Heart left ventricle (tissue), 16 donors: ENCODE data around the gene COMTD1. TPM values are rescaled to one million over a fixed set of nuclear protein-coding genes. Genes with fewer than 3 reads are reported as not detected.
A peak's percentile ranks its signal among the peaks of the same experiment; 100 is the strongest.

Experiments used
- ATAC-seq, 4 donors: fragments of 200-7000 bp; cut with Tn5 transposase; one replicate each; pipeline ENCODE4 v1.9.1; 2020 to 2022; ENCODE audit warnings: moderate library complexity in 4 of 4, mild to moderate bottlenecking in 3 of 4, moderate number of reproducible peaks in 1 of 4
- DNase-seq, 5 donors: peaks; one replicate each; pipeline ENCODE4 v3.0.0-alpha.2; 2020
- H3K27ac ChIP-seq, 12 donors: fragments of 200-600 bp; sonication (generic) in 4 of 12; one replicate each; pipeline versions ENCODE4 v1.5.0 to v1.8.0; 2016 to 2022; ENCODE audit warnings: mild to moderate bottlenecking in 2 of 12
- H3K27me3 ChIP-seq, 9 donors: fragments of 200-600 bp; sonication (generic) in 2 of 9; one replicate each; pipeline versions ENCODE4 v1.5.1 to v1.8.0; 2016 to 2022; ENCODE audit warnings: mild to moderate bottlenecking in 3 of 9
- H3K36me3 ChIP-seq, 9 donors: fragments of 200-600 bp; sonication (generic) in 2 of 9; one replicate each; pipeline versions ENCODE4 v1.5.0 to v1.8.0; 2018 to 2022; ENCODE audit warnings: mild to moderate bottlenecking in 2 of 9
- H3K4me1 ChIP-seq, 12 donors: fragments of 200-600 bp; sonication (generic) in 4 of 12; one replicate each; pipeline versions ENCODE4 v1.5.0 to v1.8.0; 2016 to 2022; ENCODE audit warnings: mild to moderate bottlenecking in 3 of 12
- H3K4me3 ChIP-seq, 12 donors: fragments of 200-600 bp; sonication (generic) in 4 of 12; one replicate each; pipeline versions ENCODE4 v1.5.0 to v1.8.0; 2017 to 2022; ENCODE audit warnings: mild to moderate bottlenecking in 9 of 12, moderate library complexity in 4 of 12
- H3K9me3 ChIP-seq, 12 donors: fragments of 200-600 bp; sonication (generic) in 4 of 12; one replicate each; pipeline versions ENCODE4 v1.5.0 to v1.8.0; 2016 to 2022; ENCODE audit warnings: mild to moderate bottlenecking in 1 of 12
- CTCF ChIP-seq, 12 donors: fragments of 200-600 bp; sonication (generic) in 4 of 12; IDR thresholded peaks; one replicate each; pipeline versions ENCODE4 v1.5.0 to v1.8.0; 2018 to 2022; ENCODE audit warnings: antibody characterized with exemption in 12 of 12, mild to moderate bottlenecking in 5 of 12
- POLR2A ChIP-seq, 2 donors: fragments of 450-650 bp; IDR thresholded peaks; one replicate each; pipeline ENCODE4 v1.6.1; 2017; ENCODE audit warnings: antibody characterized with exemption in 2 of 2, mild to moderate bottlenecking in 2 of 2, moderate library complexity in 2 of 2
- WGBS, 4 donors: extraction: QIAGEN DNeasy Blood & Tissue Kit in 2 of 4; methylation state at CpG; one replicate each; pipeline versions ENCODE4 v1.1.5 to v1.1.7; 2013 to 2018; 5-methylcytosine and 5-hydroxymethylcytosine counted together
- intact Hi-C, 10 donors: fragments of 100-400 bp; cut with DNase I; formaldehyde crosslinking; loops; one replicate each; pipeline versions ENCODE4 v1.11.1 to v1.14.2; 2022
- polyA plus RNA-seq, 2 donors: library from polyadenylated mRNA; stranded (reverse); fragments of 200-250 nt; gene quantifications; one replicate each; pipeline ENCODE4 v1.2.3, GENCODE V29; 2013
- total RNA-seq, 9 donors: library from RNA; depleted of rRNA in 2 of 9; stranded (reverse); fragments of >200 nt in 2 of 9; fragmentation: NEBNext Ultra II Directional in 3 of 9; extraction: Animal tissue kit (Norgen Biotek cat#: 25700) in 3 of 9; gene quantifications; one replicate each; pipeline versions ENCODE4 v1.1.0 to v1.2.4, GENCODE V29; 2016 to 2023
- donor health status: ischemic (EF 13 %, LVEDD 7.1; RV severe dilation, severe dysfunction).
- donor health status: healthy with polysubstance abuse.
- donor health status: DM: no; HTN: yes; CAD: no.
- donor health status: DM: no; HTN: no; CAD: no.
- donor health status: ischemic (EF 25% LVEDD 6.9; RV normal size, moderate dysfunction).
- donor health status: ischemic (EF 25% LVEDD 5.7; RV mildly dilated, moderate dysfunction).
- donor health status: healthy.
- donor health status: DM: yes; HTN: yes; CAD: no.
- donor health status: ischemic (EF 35%, LVEDD 5.7; RV mildly dilated, moderate dysfunction).
- donor health status: nonischemic (EF 11% LVEDD 7.7; RV severe dilation, severe dysfunction).
- donor health status: DM: yes; HTN: yes; CAD: no.
- donor health status: PGD.
- donor health status: ischemic (EF 29% LVEDD 5.4; RV normal size, mild dysfunction).
- donor health status: nonischemic (EF 23%, LVEDD 6.1; RV moderate dilation, normal function).

COMTD1 gene
- total and polyA plus RNA-seq, 11 donors: 20.8 to 124 (median 38.7) TPM

- no peak for TF ChIP-seq POLR2A (IDR thresholded peaks at IDR 0.05)
- no peak for TF ChIP-seq CTCF (IDR thresholded peaks at IDR 0.05)
- WGBS, 4 donors: 97 to 100% (median 99%) methylated on average over 1 of the region's 1 CpG
- intact Hi-C loops: no loop called here
- Histone ChIP-seq H3K4me3 (no peak overlapping the region), H3K4me1 (no peaks in the 10 kb centered on the region), H3K27ac (no peak overlapping the region), H3K36me3 (no peaks in the 10 kb centered on the region), H3K27me3 (no peaks in the 10 kb centered on the region), H3K9me3 (peaks cover 0 to 40% (median 19%) of the 10 kb centered on the region in 12 donors)
- DNase-seq (no peak), ATAC-seq (no peak)
These were observed 17.8 kb upstream of the COMTD1 start for GRCh38 chr10:75253281-75254220.

- intact Hi-C loops: no loop called here
- WGBS, 4 donors: 73 to 97% (median 88%) methylated on average over 2 to 3 of the region's 3 CpGs
- H3K27me3 ChIP-seq: no peaks in the 10 kb centered on the region
- ATAC-seq (no peak), DNase-seq (no peak)
- H3K4me1 ChIP-seq: no peaks in the 10 kb centered on the region
- no peak for TF ChIP-seq POLR2A (IDR thresholded peaks at IDR 0.05)
- TF ChIP-seq CTCF (IDR thresholded peaks at IDR 0.05): no peak
- no peak overlapping the region for H3K4me3 ChIP-seq
- H3K9me3 ChIP-seq: peaks cover 0 to 40% (median 19%) of the 10 kb centered on the region in 12 donors
- no peak overlapping the region for H3K27ac ChIP-seq
- H3K36me3 ChIP-seq: no peaks in the 10 kb centered on the region
These were observed 15.2 kb upstream of the COMTD1 start for GRCh38 chr10:75250934-75251333.

- Histone ChIP-seq H3K36me3 (no peaks in the 10 kb centered on the region), H3K9me3 (peaks cover 0 to 10% (median 3%) of the 10 kb centered on the region in 12 donors), H3K27me3 (no peaks in the 10 kb centered on the region), H3K4me1 (no peaks in the 10 kb centered on the region), H3K4me3 (no peak overlapping the region), H3K27ac (no peak overlapping the region)
- DNase-seq (peak in 1 of 5 donors; percentile 45), ATAC-seq (peak; percentile 45 to 70 (median 62))
- WGBS, 4 donors: 77 to 88% (median 82%) methylated on average over 5 of the region's 5 CpGs
- intact Hi-C loops: no loop called here
- TF ChIP-seq POLR2A (IDR thresholded peaks at IDR 0.05) (no peak), CTCF (IDR thresholded peaks at IDR 0.05) (no peak)
These were observed 12.0 kb upstream of the COMTD1 start for GRCh38 chr10:75247797-75248196.

- 79 to 91% (median 86%) methylated on average over 6 of the region's 6 CpGs for WGBS, 4 donors
- intact Hi-C loops: no loop called here
- Histone ChIP-seq H3K27me3 (no peaks in the 10 kb centered on the region), H3K4me1 (no peaks in the 10 kb centered on the region), H3K4me3 (no peak overlapping the region), H3K27ac (no peak overlapping the region), H3K36me3 (no peaks in the 10 kb centered on the region), H3K9me3 (peaks cover 0 to 6% (median 0%) of the 10 kb centered on the region in 12 donors)
- TF ChIP-seq CTCF (IDR thresholded peaks at IDR 0.05) (no peak), POLR2A (IDR thresholded peaks at IDR 0.05) (no peak)
- DNase-seq (no peak), ATAC-seq (no peak)
These were observed 10.7 kb upstream of the COMTD1 start for GRCh38 chr10:75246506-75246905.
